NCI-H2171 (cell line): ENCODE results near the gene ACTL6B.
A peak's percentile ranks its signal among the peaks of the same experiment; 100 is the strongest.

Experiments
- DNase-seq: peaks from one replicate; lab custom pipeline; 2025; lab: John Stamatoyannopoulos, UW

The ACTL6B gene

DNA sequence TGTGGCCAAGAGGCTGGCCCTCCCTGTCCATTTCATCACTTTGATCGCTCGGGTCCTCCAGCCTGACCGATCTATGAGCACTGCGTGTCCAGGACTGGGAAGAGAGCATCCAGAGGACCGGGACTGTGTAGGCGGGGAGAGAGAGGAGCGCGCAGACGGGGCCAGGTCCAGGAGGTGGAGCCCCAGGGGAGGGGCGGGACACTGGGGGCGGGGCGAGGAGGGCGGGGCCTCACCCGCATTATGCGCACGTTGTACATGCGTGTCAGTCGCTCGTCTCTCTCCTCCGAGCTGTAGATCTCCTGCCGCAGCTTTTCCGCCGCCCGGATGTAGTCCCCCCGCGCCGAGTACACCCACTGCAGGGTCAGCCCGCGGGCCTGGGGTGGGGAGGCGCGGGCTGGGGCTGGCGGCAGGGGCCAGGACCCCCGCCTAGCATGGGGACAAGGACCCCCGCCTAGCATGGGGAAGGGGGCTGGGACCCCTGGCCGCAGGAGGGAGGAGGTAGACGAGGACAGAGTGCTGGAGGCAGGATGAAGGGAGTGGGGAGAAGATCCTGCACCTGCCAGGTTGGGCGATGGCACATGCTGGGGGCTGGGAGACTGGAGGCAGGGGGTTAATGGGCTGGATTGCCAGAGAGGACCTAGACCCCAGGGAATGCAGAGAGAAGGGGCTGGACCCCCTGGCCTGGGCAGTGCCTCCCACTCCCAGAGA, 29.6 kb downstream of the ACTL6B start:
- no peak for DNase-seq

DNA sequence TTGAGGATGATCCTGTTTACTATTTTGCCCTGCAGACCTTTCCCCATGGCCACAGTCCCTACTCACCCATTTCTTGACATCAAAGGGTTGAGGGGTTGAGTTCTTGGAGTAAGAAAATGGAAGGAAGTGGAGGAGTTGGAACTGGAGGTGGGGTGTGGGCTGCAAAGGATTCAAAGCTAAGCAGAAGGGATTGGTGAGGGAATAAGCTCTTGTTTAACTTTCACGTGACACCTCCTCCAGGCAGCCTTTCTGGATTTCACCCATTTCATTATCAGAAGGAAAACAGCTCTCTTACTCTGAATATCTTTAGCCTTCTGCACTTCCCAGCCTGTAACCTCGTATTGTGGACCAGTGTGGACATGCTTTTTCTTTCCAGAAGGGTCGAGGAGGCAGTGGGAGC, 30.2 kb downstream of the ACTL6B start:
- DNase-seq: no peak

DNA sequence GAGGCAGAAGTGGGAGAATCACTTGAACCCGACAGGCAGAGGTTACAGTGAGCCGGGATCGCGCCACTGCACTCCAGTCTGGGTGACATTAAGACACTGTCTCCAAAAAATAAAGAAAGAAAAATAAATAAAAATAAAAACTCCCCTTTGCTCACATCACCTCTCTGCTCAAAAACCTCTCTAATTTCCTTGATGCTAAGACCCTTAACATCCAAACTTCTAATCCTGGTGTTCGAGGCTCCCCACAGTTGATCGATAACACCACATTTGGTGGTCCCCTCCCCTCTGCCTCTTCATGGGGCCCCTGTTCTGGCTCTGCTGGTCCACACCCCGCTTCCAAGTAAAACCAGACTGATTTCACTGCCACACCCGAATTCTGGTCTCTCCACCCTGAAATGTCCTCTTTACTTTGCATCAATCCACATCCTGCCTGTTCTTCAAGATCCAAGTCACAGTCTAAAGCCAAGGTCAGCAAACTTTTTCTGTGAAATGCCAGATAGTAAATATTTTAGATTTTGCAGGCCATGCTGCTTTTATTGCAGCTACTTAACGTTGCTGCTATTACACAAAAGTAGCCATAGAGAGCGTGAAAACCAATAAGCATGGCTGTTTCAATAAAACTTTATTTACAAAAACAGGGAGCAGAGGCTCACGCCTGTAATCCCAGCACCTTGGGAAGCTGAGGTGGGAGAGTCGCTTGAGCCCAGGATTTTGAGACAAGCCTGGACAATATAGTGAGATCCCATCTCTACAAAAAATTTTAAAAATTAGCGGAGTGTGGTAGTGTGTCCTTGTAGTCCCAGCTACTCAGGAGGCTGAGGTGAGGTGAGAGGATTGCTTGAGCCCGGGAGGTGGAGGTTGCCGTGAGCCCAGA, 32.1 kb downstream of the ACTL6B start:
- no peak for DNase-seq

DNA sequence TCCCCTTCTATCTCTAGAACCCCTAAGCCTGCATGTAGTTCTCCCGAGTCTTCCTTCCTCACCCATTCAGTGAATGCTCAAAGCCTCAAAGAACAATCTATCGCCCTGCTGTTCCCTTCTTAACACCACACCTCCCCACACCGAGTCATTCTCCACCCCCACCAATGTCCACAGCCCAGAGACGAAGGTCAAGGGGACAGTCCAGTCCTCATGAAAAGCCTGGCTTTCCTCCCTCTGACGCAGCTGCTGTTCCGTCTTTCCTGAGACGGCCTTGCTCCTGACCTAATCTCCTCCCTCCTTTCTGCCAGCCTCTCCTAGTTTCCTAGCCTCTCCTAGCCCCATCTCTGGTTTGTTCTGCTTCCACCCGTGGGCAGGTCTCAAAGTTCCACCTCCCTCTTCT, 34.7 kb downstream of the ACTL6B start:
- DNase-seq: no peak

DNA sequence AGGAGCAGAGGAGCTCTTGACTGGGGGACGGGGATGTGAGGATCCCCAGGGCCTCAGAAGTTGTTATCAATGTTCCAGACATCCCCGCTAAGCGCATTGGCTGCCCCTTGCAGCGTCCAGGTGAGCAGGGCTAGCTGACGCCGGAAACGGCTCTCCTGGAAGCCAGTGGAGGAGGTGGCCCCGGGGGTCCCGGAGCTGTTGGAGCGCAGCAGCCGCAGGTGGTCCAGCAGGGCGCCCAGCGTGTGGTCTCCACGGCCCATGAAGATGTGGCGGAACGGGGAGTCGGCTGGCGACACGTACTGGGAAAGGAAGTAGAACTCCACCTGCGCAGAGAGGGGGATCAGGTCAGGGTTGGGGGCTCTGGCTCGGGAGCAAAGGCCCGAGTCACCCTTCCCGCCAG, 35.4 kb downstream of the ACTL6B start:
- no peak for DNase-seq

DNA sequence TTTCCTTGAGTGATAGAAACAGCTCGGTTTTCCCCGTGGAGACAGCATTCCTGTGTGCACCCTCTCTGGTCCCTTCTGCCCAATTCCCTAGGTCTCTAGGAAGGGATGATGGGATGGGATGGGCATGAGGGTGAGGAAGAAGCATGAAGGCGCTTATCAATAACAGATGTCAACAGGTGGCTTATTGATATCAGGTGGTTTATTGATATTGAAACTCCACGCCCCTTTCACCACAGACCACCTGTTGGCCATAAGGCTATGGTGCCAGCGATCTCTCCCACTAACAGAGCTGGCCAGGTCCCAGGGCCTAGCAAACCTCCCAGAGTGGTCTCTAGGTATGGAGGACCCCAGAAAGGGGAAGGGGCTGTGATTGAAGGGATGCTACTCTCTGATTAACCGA, 36.0 kb downstream of the ACTL6B start:
- no peak for DNase-seq

DNA sequence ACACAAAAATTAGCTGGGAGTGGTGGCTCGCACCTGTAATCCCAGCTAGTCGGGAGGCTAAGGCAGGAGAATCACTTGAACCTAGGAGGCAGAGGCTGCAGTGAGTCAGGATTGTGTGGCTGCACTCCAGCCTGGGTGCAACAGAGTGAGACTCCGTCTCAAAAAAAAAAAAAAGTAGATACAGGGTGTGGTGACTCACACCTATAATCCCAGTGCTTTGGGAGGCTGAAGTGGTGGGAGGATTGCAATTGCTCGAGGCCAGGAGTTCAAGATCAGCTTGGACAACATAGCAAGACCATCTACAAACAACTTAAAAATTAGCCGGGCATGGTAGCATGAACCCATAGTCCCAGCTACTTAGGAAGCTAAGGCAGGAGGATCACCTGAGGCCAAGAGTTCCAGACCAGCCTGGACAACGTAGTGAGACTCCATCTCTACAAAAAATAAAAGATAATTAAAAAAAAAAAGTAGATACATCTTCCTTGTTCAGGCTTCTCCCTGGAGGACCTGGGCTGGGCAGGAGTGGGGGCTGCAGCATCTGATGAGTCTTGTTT, 41.9 kb downstream of the ACTL6B start:
- no peak for DNase-seq

DNA sequence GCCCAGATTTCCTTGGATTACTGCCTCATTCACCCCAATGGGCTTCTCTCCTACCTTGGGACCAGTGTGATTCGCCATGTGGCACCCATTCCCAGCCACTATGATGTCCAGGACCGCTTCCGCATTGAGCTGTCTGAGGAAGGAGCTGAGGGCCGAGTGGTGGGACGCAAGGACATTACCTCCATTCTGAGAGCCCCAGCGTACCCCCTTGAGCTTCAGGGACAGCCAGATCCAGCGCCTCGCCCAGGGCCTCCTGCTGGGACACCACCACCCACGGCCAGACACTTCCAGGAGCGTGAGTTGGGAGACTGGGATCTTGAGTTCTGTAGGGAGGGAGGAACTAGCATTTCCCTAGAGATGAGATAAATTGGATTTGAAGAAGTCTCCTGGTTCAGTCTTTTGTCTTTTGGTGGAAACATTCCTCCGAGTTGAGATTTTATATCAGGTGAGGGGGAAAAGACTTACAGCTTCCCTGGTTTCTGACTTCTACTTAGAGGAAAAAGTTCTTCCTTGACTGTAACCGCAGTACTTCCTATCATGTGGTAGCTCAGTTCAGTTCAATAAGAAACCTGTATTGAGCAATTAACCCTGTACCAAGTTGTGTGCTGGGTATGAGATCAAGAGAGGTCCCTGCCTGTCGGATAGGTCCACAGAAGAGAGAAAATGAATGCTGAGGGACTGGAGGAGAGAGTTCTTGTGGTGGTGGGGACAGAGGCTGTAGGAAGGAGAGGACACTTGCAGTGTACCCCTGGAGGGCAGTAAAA, 42.7 kb downstream of the ACTL6B start:
- DNase-seq: no peak

DNA sequence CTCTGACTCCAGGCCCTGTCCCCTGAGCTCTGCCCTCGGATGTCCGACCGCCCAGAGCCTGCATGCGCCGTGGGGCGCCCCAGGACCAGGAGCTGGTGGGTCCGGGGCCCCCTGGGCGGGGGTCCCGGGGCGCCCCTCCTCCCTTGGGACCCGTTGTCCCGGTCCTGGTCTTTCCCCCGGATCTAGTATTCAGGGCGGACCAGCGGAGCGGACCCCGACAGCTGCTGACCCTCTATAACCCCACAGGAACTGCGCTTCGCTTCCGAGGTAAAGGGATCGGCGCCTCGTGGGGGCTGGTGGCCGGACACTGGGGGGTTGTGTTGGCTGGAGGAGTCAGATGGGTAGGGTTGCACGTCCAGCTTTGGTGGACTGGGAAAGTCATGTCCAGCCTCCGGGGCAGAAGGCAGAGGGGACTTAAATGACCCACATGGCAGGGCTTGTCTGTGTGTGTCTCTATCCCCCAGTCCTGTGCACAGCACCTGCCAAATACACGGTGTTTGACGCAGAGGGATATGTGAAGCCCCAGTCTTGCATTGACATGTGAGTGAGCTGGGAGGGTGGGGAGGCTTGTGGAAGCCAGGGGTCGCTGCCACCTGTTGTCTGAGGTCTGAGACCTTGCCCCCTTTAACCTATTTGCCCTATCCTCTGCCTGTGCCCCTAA, 43.4 kb downstream of the ACTL6B start:
- DNase-seq: no peak

DNA sequence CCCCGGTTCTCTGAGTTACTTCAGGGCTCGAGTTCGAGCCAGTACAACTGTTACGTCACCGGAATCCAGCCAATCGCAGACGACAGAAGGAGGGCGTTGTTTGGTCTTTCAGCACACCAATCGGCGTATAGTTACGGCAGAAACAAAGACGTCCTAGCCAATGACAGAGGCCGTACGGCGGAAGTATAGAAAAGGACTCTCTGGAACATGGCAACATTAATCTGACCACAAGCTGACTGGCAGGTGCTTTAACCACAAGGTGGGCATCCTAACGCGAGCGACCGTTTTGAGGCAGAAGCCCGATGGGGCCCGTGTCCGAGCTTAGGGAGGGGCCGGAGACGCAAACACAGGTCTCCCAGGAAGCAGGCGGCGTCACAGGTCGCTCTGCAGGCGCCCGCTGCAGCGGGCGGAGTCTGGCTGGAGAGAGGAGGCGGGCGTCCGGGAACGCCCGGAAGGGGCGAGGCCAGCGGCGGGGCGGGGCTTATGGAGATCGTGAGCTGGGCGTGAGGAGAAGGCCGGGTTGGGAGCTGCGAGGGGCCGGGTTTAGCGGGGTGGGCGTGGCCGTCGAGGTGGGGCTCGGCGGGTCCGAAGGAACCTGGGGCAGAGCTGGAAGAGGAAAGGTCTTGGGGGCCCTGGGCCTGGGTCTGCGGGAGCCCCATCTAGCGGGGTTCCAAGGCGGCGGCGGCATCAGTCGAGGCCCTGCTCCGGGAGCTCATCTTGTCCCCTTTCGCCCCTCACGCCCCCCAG, 44.1 kb downstream of the ACTL6B start, which contains the start of gene MOSPD3:
Gene MOSPD3, plus strand, starts transcription at position 558 of the 747 bp plus-strand sequence. CDS start 252 bp downstream, outside the sequence.
- DNase-seq: peak; percentile 97

DNA sequence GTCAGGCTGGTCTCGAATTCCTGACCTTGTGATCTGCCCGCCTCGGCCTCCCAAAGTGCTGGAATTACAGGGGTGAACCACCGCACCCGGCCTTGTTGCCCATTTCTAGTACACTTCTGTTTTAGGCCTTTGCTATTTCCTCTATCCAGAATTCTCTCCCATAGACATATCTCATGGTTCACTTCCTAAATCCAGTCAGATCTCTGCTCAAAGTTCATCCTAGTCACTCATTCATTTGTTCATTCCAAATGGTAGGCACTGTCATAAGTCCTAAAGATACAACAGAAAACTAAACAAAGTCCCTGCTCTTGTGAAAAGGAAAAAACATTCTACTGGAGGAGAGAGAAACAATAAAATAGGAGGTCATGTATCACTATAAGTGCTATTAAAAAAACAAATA, 46.3 kb downstream of the ACTL6B start:
- DNase-seq: no peak

DNA sequence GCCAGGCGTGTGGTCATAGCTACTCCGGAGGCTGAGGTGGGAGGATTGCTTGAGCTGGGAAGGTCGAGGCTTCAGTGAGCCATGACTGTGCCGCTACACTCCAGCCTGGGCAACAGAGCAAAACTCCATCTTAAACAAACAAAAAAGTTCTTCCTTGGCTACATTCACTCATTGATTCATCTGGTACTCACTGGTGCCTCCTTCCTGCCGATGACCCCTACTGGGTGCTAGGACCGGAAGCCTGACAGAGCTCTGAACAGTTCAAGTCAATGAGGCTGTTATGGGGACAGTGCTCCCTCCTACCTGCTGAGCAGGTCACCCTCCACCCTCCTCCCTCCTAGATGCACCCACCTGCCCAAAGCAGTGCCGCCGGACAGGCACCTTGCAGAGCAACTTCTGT, 49.1 kb downstream of the ACTL6B start:
- no peak for DNase-seq

DNA sequence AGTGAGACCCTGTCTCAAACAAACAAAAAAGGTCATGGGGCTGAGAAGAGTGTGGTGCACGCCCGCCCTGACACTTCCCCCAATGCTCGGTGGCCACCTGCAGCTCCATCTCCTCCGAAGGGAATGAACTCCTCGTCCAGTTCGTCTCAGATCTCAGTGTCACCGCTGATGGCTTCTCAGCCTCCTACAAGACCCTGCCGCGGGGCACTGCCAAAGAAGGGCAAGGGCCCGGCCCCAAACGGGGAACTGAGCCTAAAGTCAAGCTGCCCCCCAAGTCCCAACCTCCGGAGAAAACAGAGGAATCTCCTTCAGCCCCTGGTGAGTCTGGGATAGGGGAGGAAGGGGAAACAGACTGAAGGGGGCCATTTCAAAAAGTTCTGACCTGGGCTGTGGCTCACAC, 49.9 kb downstream of the ACTL6B start:
- DNase-seq: no peak

DNA sequence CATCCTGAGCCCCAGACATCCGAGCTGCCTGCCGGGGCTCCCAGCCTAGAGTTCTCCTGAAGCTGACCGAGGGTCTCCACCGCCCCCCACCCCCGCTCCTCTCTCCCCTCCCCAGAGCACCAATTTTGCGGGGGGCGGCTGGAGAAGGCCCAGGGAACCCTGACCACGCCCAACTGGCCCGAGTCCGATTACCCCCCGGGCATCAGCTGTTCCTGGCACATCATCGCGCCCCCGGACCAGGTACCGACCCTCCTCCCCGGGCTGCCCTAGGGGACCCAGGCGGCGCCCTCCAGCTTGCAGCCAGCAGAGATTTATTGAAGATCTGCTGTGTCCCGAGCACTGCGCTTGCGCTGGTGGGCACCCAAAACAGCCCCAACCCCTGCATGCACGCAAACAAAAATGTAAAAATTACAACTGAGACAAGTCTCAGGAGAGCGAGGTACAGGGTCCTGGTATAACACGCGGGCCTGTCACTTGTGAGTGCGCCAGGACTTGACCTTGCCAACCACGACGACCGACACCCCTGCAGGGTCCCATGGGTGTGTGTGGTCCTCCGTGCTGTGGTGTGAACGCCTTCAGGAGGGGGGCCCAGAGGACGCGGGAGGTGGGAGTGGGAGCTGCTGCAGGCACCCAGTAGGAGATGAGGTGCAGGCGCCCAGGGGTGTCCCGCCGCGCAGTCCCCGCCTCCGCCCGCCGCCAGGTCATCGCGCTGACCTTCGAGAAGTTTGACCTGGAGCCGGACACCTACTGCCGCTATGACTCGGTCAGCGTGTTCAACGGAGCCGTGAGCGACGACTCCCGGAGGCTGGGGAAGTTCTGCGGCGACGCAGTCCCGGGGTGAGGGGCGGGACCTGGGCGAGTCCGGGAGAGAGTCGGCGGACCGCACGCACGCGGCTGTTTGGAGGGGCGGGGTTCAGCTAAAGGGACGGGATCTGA, 51.0 kb downstream of the ACTL6B start:
- DNase-seq: no peak

DNA sequence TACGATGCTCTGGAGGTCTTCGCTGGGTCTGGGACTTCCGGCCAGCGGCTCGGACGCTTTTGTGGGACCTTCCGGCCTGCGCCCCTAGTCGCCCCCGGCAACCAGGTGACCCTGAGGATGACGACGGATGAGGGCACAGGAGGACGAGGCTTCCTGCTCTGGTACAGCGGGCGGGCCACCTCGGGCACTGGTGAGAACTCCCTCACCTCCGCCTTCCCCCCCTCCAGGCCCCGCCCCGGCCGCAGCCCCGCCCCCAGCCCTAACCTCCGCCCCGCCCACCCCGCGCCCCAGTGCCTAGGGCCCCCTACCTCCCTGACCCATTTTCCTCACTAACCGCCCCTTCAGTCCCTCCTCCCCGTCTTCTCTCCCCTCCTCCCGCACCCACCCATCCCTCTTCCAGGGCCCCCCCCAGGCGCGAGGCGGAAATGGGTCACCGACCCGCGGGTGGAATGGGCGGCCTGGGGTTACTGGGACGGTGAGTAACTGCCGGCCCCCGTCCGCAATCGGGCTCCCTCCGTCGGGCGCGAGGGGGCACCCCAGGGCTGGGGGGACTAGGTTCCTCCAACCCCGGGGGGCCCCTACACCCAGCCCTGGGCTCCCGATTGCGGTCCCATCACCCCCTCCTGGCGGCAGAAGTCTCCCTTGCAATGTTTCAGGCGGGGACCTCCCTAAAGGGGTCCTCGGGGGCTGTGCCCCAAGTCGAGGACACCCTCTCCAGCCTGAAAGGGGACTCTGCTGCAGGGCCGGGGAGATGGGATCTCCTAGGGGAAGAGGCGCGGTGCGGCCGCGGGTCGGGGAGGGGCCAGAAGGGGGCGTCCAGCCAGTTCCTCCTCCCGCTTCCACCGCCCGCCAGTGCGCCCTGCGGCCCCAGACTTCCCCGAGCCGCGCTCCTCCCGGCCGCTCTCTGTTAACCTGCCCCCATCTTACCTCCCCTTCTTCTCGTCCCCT, 51.9 kb downstream of the ACTL6B start:
- DNase-seq: peak; percentile 65

DNA sequence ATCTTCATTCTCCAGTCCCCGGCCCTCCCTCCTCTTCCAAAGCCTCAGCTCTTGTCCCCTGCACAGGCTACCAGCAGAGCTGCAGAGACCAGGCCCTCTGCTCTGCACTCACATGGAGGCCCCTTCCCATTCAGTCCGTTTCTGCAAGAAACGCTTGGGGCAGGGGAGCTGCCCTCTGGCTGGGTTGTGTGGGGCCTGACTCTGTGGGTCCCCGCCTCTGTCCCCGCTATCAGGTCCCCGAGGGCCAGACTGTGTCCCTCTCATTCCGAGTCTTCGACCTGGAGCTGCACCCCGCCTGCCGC, 52.6 kb downstream of the ACTL6B start:
- no peak for DNase-seq

DNA sequence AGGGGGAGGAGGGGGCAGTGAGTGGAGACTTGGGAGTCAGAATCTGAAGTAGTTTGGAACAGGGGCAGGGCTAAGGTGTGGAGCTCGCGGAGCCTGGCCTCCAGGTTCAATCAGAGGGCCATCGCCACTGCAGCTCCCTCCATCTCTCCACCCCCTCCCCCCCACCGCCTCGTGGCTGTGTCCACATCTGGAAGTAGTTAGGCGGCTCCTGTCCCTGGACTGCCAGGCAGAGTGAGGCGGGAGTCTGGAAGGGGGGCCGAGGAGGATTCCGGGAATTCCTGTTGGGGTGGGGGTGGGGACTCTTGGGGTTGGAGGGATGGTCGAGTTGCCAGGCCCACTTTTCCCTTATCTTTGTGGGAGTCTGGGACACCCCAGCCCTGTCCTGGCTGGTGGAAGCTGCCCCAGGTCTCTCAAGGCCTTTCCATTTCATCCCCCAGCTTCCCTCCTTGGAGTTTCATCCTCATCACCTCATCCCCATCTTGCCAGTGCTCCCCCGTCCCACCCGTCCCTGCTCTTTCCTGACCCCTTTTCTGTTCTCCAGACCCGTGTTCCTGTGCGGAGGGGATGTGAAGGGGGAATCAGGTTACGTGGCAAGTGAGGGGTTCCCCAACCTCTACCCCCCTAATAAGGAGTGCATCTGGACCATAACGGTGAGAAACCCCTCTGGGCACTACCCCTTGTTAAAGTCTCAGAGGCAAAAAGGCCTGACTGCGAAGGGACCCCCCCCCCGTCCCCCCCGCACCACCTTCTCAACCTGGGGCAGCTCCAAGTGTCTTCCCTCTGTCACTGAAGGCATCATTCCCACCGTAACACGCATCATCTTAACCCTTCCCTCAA, 53.1 kb downstream of the ACTL6B start:
- DNase-seq: no peak

DNA sequence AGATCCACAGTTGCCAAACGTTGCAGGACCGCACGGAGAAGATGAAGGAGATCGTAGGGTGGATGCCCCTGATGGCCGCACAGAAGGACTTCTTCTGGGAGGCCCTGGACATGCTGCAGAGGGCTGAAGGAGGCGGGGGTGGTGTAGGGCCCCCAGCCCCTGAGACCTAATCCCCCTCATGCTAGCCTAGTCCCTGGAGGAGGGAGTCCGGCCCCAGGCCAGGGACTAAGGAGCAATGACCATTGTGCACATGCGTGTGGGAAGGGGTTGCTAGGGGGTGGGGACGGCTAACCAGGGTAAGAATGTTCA, 55.6 kb downstream of the ACTL6B start:
- no peak for DNase-seq
